ENCODE results near the gene MLLT10. TPM values are rescaled to one million over a fixed set of nuclear protein-coding genes. Genes with fewer than 3 reads are reported as not detected.
"Not testable (repeated sequence)": the region's sequence is repeated elsewhere in the genome, so short reads cannot be mapped to it uniquely, and the experiment has no call there.

Gene MLLT10
- total RNA-seq, 1 donor from 2014 or later, result 71.6 TPM

DNA sequence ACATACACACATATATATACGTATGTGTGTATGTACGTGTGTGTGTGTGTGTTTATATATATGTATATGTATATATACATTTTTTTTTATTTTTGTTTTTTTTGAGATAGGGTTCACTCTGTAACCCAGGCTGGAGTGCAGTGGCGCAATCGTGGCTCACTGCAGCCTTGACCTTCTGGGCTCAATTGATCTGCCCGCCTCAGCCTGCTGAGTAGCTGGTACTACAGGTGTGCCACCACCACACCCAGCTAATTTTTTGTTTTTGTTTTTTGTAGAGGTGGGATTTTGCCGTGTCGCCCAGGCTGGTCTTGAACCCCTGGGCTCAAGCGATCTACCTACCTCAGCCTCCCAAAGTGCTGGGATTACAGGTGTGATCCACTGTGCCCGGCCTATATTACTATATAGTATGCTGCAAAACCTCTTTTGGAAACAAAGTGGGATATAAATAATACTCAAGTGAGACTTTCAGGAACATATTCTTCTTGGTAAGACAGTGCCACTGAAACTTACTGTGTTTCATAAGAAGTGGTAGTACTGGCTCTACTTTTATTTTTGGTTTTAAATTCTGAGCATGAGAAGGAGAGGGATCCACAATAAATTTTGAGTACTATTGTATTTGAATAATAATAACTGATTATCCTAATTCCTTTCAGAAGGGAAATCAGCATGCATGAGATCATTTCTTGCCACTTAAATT is 51.0 kb downstream of the MLLT10 start:
- DNase-seq, result no peak

DNA sequence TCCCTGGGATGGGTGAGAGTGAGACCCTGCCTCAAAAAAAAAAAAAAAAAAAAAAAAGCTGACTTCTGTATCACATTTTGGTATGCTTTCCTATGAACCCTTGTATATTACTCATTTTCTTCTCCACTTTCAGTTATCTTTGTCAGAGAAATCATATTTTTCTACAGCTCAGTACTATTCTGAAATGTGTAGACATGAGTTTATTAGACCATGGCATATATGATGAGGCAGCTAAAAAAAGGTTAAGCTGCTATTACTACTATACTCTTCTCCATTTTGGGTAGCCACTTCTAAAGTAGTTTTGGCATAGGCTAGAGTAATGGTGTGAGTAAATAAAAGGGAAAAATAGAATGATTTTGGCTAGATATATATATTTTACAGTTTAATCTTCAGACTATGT is 53.4 kb downstream of the MLLT10 start:
- DNase-seq, result no peak

DNA sequence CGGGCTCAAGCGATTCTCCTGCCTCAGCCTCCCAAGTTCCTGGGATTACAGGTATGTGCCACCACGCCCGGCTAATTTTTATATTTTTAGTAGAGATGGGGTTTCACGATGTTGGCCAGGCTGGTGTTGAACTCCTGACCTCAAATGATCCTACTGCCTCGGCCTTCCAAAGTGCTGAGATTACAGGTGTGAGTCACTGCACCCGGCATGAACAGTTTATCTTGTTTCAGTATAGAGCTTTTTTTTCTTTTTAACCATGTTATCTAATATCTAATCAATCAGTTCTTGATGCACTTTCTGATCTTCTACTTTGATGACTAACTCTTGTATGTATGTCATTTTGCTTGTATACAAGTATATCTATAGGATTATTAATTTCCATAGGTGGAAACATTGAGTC is 54.1 kb downstream of the MLLT10 start:
- DNase-seq, result not testable (repeated sequence)

DNA sequence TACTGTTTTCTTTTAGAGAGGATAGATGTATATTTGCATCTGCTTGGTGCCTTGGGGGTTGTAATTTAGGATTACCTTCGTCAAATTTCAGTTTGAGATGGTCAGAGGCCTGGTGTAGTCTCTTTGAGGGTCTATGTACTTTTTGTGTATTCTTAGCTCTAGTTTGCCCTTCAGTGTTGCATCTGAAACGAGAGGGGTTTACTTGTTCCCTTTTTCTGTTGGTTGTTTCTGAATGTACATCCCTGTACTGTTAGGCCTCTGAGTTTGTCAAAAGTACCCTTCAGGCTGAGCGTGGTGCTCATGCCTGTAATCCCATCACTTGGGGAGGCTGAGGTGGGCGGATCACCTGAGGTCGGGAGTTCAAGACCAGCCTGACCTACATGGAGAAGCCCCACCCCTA is 60.0 kb downstream of the MLLT10 start:
- DNase-seq, result no peak

DNA sequence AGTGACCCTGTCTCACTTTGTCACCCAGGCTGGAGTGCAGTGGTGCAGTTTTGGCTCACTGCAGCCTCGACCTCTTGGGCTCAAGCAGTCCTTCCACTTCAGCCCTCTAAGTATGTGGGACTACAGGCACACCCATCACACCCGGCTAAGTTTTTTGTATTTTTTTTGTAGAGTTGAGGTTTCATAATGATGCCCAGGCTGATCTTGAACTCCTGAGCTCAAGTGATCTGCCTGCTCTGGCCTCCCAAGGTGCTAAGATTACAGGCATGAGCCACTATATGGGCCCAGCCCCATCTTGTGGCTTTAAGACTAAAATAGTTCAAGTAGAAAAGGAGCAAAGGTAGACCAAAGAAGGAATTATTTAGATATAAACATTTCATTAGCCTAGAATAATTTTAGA is 65.5 kb downstream of the MLLT10 start:
- no peak for DNase-seq

DNA sequence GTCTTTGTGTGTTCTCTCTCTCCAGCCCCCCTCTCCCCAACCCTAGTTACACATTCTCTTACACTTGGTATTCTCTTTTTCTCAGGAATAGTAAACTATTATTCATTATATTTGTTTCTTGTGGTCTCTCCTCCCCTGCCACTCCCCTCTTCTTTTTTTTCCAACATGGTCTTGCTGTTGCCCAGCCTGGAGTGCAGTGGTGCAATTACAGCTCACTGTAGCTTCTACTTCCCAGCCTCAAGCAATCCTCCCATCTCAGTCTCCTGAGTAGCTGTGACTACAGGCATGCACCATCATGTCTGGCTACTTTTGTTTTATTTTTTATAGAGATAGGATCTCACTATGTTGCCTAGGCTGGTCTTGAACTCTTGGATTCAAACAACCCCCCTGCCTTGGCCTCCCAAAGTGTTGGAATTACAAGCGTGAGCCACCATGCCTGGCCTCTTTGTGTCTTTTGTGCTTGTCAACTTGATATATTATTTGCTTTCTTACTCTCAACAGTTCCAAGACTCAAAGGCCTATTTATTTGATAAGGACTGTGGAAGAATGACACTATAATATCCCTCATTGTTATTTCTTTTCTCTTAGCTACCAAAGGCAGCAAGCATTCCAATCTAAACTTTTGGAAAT is 66.9 kb downstream of the MLLT10 start:
- no peak for DNase-seq

DNA sequence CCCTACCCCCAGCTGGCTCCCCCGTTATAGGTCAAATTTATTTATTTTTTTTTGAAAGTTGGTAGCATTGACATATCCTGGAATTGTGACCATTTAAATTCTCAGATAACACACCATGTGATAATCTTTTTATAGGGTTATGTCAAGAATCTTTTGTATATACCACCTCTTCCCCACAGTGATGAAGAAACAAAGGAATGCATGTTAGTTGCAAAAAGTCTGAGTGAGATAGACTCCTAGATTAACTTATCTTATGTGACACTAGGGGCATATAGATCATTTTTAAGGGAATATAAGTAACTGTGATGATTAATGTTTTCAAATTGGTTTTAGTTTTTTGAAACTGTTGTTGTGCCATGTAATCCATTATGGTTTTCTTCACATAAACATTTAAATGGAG is 68.3 kb downstream of the MLLT10 start:
- DNase-seq, result no peak

DNA sequence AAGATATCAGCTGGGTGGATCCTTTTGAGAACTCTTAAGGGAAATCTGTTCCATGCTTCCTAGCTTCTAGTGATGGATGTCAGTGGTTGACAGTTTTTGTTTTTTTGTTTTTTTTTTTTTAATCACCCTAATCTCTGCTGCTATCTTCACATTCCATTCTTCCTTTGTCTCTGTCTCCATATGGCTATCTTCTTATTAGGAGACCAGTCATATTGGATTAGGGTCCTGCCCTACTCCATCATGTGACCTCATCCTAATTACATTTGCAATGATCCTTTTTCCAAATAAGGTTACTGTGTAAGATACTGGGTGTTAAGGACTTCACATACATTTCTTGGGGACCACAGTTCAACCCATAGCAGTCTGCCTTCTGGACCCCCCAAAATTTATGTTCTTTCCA is 69.7 kb downstream of the MLLT10 start:
- no peak for DNase-seq

DNA sequence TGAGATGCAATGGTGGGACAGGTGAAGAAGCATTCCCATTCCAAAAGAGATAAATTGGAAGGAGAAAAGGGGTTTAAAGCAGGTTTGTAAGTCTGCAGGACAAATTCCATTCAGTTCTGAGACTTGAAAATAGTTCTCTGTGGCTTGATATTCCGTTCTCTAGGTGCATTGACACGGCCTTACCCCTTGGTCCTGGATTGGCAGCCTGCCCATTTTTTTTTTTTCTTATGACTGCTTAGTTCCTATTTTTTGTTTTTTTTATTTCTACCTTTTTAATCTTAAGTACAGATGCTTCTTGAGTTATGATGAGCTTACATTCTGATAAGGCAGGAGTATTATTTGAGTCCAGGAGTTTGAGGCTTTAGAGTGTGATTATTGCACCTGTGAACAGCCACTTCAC is 70.6 kb downstream of the MLLT10 start:
- DNase-seq, result no peak

DNA sequence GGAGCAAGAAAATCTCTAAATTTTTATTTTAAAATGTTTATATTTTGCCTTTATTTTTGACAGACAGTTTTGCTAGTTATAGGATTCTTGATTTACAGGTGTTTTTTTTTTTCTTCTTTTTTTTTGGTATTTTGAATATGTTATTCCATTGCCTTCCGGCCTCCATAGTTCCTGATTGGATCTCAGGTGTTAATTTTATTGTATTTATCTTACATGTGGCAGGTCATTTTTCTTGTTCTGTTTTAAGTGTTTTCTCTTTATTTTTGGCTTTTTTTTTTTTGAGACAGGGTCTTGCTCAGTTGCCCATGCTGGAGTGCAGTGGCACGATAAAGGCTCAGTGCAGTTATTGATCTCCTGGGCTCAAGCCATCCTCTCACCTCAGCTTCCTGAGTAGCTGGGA is 73.9 kb downstream of the MLLT10 start:
- no peak for DNase-seq

DNA sequence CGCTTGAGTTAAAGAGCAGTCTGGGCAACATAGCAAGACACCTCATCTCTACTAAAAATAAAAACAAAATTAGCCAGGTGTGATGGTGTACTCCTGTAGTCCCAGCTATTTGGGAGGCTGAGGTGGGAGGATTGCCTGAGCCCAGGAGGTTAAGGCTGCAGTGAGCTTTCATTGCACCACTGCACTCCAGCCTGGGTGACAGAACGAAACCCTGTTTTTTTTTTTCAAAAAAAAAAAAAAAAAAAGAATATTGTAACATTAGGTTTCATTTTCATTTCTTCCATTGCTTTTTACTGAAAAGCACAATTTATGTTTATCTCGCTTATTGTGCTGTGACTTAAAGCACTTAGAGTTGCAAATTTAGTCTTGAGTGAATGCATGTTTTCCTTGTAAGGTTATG is 80.0 kb downstream of the MLLT10 start:
- DNase-seq, result no peak

DNA sequence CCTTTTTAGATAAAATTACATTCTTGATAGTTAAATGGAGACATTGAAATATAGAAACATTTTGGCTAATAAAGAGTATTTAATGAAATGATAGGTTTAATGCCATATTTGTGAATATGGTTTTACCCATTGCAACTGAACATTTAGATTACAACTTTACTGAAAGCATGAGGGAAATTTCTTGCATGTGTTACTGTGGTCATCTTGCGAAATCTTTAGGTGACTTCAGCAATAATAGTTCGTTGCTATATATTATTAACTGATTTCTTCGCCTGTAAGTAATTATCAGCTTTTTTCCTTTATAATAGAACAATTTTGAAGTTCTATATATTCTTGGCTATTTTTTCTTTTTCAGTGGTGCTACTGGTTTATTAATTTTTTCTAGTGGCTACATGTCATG is 83.2 kb downstream of the MLLT10 start:
- no peak for DNase-seq

DNA sequence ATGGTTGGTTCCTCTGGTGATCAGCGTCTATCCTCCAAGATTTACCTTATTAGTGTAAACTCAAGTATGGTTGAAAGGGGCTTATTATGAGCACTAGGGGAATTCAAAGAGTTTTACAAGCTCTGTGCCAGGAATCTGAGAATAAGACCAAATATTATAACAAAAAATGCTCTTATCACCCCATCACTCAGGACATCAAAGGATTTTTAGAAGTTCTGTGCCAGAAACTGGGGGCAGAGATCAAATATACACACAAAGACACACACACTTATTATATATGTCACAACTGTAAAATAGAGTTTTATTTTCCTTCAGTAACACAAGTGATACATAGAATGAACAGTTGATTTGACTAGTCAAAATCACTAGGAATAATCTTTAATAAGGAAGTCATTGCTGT is 89.3 kb downstream of the MLLT10 start:
- no peak for DNase-seq

DNA sequence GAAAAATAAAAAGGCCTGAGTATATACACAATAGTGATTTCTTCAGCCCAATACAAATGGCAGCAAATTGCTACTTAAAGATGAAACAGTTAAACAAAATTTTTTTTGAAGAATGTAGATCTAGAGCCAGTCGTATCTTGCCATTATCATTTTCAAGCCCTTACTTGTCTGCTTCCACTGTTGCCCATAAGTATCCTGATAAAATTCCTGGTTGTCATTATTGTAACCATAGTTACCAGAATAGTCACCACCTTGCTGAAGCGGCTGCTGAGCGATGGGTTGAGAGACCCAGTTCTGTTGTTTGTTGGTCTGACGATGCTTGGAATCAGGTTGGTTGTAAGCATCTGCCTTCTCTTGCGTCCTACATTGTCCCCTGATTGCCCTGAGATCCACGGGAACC is 90.4 kb downstream of the MLLT10 start:
- DNase-seq, result not testable (repeated sequence)

DNA sequence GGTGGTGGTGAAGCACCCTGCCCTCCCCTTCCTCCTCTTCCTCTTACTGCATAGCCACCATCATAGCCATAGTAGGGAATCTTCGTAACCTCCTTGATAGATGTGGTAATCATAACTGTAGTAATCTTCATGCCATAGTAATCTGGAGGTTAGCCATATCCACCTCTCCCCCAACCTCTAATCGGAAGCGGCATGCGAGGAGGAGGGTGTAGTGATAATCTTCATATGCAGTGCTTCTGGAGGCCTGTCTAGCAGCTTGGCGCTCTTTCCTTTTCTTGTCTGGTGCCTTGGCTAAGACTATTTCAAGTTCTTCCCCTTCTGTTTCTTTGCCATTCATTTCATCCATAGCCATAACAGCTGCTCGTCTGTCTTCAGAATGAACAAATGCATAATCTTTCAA is 90.9 kb downstream of the MLLT10 start:
- DNase-seq, result no peak

DNA sequence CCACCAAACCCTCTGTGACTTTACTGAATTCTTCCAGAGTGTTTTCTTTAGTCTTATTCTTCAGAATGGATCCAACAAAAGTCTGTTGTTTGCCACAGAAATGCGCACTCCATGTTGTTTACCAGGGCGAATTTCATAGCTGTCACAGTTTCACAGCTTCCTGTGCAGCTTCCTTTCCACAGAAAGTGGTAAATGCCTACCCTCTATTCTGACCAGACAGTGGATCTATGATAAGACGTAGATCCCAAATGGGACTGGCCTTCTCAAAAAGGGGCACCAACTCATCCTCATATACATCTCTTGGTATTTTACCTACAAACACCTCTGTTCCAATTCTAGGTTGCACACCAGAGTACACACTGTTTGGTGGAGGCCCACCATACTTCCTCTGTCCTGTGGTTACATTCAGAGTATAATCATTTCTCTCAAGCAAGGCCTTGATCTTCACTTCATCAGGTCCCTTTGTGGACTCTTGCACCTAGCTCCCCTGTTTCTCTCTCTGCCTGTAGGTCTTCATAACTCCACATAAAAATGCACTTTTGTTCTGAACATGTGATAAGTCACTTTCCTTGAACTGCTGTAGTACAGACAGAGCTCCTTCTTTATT is 91.7 kb downstream of the MLLT10 start:
- DNase-seq, result no peak

DNA sequence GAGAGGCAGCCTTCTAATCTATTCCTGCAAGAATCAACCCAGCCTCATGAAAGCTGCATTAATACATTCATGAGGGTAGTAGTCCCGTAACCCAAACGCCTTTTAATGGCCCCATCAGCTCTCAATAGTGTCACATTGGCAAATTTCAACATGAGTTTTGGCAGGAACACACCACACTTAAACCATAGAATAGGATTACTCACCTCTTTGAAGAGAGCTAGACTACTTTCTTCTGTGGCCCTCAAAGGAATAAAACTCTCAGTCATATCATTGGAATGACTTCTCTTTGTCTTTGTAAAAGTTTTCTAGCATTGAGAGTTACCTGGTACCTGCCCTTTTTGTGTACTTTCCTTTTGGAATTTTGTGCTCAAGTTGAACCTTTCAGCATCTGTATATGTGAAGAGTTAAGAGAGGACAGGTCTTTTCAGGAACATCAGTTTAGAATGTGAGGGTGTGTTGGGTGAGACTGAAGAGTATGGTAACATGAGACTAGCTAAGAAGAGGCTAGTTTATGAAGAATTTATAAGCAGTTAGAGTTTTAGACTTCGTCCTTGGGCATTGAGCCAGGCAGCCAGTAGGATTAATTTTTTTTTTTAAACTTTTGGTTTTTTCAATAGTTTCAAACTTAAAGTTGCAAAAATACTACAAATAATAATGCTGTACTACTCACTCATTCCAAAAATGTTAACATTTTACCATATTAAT is 92.6 kb downstream of the MLLT10 start:
- DNase-seq, result no peak

DNA sequence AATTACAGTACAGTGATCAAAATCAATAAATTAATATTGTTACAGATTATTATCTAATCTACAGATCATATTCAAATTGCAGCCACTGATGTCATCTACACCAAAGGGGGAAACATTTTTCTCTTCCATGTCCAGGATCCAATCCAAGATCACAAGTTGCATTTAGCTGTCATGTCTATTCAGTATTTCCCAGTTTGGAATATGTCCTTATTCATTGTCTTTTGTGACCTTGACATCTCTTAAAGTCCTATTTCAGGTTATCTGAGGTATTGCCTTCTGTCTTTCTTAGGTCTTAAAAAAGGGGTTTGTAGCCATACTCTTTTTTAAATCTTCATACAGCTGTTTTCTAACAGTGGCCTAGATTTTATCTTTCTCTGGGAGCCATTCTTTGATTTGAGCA is 93.3 kb downstream of the MLLT10 start:
- DNase-seq, result no peak

DNA sequence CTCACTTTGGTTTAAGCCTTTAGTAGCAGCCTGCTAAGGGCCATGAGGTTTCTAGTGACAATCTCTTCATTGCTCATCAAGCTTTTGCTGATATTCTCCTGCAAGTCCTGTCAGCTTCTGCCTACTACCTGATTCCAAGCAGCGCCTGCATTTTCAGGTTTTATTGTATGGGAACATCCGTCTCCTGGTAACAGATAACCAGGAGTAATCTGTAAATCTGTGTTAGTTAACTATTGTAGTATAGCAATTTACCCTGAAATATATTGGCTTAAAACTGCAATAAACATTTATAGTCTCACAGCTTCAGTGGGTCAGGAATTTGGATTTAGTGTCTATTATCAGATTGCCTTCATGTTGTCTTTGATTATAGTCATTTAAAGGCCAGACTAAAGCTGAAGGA is 94.0 kb downstream of the MLLT10 start:
- no peak for DNase-seq

DNA sequence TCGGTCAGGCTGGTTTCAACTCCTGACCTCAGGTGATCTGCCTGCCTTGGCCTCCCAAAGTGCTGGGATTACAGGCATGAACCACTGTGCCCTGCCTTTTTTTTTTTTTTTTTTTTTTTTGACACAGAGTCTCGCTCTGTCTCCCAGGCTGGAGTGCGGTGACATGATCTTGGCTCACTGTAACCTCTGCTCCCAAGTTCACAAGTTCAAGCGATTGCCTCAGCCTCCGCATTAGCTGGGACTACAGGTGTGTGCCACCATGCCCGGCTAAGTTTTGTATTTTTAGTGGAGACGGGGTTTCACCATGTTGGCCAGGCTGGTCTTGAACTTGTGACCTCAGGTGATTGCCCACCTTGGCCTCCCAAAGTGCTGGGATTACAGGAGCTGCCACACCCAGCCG is 94.6 kb downstream of the MLLT10 start:
- DNase-seq, result not testable (repeated sequence)

DNA sequence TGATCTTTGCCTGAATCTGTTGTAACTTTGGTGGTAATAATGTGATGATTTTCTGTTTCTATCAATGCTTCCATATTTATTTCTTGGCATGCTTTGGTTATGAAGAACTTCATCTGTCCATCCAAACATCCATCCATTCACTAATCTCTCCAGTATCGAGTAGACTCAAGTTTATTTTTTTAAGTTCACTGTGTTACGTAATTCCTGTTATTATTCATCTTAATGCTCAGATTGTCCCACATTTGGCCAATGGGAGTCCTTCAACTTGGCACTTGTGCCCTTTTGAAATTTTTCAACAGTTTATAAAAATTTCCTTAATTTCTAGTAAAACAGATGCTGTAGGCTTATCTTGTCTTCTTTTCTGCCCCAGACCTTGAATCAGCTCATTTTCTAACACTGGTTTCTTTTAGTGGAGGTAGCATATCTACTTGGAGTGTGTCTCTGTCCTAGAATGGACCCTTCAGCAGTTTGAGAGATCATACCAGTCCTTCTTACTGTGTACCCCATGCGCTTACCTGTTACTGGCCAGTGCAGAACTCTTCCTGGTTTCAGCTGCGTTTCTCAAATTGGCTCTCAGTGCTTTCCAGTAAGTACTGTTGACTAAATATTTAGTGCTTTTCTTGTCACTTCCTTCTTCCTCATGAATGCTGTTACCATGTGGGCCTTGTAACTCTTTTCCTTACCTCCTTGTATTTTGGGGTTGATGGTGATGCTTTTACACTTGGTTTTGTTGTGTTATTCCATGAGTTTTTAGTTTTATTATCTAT is 100.8 kb downstream of the MLLT10 start:
- DNase-seq, result no peak

DNA sequence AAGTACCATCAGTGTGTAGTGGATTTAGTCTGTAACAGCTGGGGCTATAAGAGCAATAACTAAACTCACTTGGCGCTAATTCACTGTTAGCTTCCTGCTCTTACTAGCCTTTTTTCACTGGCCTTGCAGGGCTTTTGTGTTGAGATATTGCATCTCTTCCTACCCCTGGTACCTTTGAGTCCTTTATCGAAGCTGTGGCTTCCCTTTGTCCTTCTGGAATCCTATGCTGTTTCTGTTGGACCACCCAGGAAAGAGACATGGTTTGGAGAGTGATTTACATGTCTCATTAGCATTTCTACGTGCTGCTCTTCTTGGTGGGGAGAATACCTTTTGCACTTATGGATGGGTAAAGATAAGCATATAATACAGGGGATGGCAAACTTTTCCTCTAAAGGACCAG is 103.8 kb downstream of the MLLT10 start:
- no peak for DNase-seq

DNA sequence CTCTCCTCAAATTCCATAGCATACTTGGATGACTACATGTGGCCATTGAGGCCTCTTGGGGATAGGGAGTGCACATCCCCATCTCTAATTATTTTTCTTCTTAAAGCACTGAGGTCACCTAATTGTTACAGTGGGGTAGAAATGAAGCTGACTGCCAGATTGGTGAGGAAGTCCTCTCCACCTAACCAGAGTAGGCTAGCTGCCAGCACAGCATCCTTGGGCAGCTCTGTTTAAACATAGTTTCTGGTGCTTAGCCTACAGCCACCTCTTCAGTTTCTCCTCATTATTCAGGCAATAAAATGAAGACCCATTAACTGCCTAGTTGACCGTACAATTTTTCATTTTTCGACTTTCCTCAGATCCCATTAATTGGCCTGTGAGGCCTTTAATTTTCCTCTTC is 104.6 kb downstream of the MLLT10 start:
- no peak for DNase-seq
